ENCODE data around the gene POLR3B.
"Not testable (repeated sequence)": the region's sequence is repeated elsewhere in the genome, so short reads cannot be mapped to it uniquely, and the experiment has no call there.

Gene POLR3B

GRCh38 chr12:106357549-106358395, at the start of gene POLR3B:
POLR3B (plus strand) TSS chr12:106357748; CDS start chr12:106357880, 132 bp downstream.
- peak within 1 kb of the TSS; percentile 39 to 94 (median 90) for H3K27ac ChIP-seq
- H3K4me3 ChIP-seq: peak within 1 kb of the TSS; percentile 46 to 78 (median 57)

DNA sequence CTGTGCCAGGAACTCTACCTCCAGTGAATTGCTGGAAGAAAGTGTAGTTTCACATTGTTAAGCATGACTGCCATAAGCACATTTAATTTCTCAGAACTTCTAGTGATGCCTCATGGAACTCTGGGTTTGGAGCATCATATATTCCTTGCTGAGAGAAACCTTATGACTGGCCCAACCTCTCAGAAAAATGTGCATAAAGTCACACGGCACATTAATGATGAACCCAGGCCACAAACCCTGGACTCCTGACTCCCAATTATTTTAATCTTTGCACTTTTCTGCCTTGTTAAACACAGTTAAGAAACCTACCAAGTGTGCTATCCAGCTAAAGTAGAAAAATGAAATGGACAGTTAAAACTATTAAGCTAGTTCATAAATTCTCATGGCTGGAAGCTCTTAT, 49.4 kb upstream of the POLR3B start:
- H3K27ac ChIP-seq: no peak overlapping the region
- no peak overlapping the region for H3K4me3 ChIP-seq

GRCh38 chr12:106308611-106309010, 48.9 kb upstream of the POLR3B start:
- H3K4me3 ChIP-seq: no peak overlapping the region
- no peak overlapping the region for H3K27ac ChIP-seq

DNA sequence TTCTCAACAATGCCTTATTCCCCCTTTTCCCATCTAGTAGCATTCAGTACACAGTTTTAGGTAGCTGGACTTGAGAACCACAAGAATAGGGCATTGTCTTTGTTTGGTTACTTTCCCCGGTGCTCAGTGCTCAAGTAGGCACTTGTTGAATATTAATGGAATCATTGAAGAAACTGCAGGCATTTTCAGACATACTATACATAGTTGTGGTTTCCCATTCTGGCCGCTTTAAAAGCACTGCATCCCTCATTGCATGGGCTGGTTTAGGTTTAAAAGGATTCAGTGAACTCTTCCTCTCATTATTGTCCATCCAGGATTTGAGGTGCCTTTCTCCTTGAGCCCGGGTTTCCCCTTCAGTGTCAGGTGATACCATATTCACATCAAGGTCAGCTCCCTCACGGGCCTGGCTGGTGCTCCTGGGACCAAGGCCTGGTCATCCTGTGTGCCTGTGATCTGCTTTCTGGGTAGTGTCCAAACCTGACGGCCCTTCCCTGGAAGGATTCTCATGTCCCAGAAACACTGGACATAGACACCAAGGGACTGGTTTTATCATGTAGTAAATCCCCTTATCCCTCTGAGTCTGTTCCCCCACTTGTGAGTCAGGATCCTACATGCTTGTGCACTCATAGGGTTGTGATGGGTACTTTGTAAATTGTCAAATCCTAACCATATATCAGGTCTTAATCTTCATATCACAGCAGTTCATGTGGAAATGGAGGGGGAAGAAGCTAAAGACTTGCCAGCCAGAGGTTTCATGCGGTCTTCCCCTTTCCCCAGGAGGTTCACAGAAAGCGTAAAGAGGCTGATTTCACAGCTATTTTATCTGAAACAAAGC, 47.7 kb upstream of the POLR3B start:
- peak overlapping the region in 3 of 21 experiments; percentile 5 to 28 (median 15) for H3K27ac ChIP-seq
- H3K4me3 ChIP-seq: no peak overlapping the region

DNA sequence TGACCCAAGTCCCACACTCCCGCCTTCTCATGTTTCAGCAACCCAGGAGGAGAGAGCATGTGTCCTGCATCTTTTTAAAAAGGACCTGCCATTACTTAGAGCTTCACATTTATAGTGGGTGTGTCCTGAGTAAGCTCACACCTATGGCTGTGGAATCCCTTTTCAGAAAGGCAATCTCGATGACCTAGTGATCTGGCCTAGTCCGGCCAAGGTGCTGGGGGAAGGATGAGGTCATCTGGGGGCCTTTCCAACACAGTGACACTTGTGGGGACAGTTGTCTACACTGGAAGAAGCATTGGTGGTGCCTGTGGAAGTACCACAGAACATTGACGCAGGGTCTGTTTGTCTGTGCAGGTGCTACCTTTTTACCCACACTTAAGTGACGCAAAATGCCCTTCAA, 46.9 kb upstream of the POLR3B start:
- H3K27ac ChIP-seq: peak overlapping the region in 1 of 21 experiments; percentile 17

GRCh38 chr12:106311139-106311538, 46.4 kb upstream of the POLR3B start:
- Histone ChIP-seq H3K27ac (peak overlapping the region in 1 of 21 experiments; percentile 17), H3K4me3 (no peak overlapping the region)

More for the DNA sequence above, 46.9 kb upstream of the POLR3B start:
- no peak overlapping the region for H3K4me3 ChIP-seq

GRCh38 chr12:106313413-106313812, 44.1 kb upstream of the POLR3B start:
- H3K4me3 ChIP-seq: not testable (repeated sequence)

DNA sequence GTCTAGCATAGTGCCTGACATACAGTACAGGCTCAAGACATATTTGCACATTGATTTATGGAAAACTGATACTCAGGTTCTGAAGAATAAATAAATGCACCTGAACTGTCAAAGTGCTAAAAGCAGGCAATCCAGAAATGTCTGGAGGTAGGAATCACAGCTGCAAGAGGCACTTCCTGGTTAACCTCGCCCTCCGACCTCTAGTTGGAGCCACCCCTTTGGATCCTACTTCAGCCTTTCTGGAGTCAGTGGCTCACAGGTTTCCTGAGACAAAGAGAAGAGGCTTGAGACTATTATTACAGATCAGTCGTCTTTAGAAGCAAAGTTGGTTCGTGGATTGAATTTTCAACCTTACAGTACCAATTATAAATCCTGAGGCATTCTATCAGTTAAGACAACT, 42.0 kb upstream of the POLR3B start:
- H3K4me3 ChIP-seq: no peak overlapping the region
- H3K27ac ChIP-seq: peak overlapping the region in 1 of 21 experiments; percentile 11

More at GRCh38 chr12:106313413-106313812, 44.1 kb upstream of the POLR3B start:
- H3K27ac ChIP-seq: not testable (repeated sequence)

- no peak overlapping the region for H3K27ac ChIP-seq
Measured at GRCh38 chr12:106317406-106318082, 40.0 kb upstream of the POLR3B start.

GRCh38 chr12:106321139-106321850, 36.3 kb upstream of the POLR3B start:
- Histone ChIP-seq H3K4me3 (no peak overlapping the region), H3K27ac (no peak overlapping the region)

More at GRCh38 chr12:106317406-106318082, 40.0 kb upstream of the POLR3B start:
- no peak overlapping the region for H3K4me3 ChIP-seq

DNA sequence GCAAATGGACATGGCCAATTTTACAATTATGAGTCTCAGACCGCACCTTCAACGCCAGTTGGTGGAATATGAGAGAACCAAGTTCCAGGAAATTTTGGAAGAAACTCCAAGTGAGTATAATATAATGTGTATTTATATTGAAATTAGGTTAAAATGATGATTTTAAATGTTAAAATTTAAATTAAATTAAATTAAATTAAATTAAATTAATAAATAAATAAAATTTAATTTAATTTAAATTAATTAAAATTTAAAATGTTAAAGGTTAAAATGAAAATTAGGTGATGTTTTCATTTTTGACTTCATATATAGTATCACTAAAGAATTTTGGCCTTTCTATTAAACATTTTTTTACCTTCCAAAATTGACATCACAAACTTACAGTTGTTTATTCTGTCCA, 34.0 kb upstream of the POLR3B start:
- Histone ChIP-seq H3K4me3 (no peak overlapping the region), H3K27ac (no peak overlapping the region)

DNA sequence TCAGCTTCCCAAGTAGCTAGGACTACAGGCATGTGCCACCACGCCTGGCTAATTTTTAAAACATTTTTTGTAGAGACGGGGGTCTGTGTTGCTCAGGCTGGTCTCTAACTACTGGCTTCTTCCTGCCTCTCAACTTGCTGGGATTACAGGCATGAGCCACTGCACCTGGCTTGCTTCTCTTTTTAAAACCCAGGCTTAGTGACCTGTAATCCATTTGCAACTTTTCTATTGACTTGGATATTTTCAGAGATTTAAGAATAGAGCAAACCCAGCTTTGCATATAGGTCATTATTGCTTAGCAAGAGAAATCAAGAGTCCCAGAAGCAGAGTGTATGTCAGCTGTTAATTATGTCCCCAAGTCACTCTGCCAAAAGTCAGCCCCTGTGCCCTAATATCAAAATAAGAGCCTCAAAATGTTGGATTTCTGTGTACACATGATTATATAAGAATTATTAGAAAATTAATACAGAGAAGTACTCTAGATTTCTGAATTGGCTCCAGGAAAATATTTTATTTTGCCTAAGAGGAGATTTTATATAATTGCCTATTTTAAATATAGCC, 30.2 kb upstream of the POLR3B start:
- Histone ChIP-seq H3K4me3 (no peak overlapping the region), H3K27ac (no peak overlapping the region)

GRCh38 chr12:106328735-106329134, 28.8 kb upstream of the POLR3B start:
- H3K27ac ChIP-seq: peak overlapping the region in 5 of 21 experiments; percentile 6 to 44 (median 21)
- no peak overlapping the region for H3K4me3 ChIP-seq

DNA sequence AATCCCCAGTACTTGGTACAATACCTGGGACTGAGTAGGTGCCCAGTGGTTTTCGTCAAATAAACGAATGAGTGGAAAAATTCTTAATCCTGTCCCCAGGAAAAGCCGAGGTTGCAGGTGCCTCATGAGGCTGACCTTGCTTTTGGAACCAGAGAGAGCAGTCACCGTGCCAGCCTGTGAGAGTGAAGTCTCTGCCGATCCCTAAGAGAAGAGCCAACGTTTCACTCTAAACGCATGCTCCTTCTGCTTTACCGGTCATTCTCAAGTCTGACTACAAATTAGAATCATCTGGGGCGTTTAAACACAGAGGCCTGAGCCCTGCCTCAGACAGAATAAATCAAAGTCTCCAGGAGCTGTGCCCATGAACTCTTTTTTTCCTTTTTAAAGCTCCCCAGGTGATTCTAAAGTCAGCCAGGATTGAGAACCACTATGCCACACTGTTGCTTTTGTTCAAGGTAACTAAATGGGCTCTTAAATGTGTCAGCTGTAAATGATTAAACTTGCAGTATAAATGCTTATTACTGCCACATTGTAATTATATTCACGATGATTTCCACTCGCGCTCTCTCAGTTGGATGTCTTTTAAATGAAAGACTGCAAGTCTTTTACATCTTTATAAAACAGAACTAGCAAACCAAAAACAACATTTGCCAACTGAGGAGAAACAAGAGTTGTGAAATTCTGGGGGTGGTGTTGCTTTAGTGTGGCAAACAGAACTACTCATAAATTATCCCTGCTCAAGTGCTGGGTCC, 28.1 kb upstream of the POLR3B start:
- Histone ChIP-seq H3K27ac (peak overlapping the region in 7 of 21 experiments; percentile 1 to 63 (median 28)), H3K4me3 (no peak overlapping the region)

- no peak overlapping the region for H3K4me3 ChIP-seq
- H3K27ac ChIP-seq: no peak overlapping the region
Measured at GRCh38 chr12:106331599-106331998, 25.9 kb upstream of the POLR3B start.

DNA sequence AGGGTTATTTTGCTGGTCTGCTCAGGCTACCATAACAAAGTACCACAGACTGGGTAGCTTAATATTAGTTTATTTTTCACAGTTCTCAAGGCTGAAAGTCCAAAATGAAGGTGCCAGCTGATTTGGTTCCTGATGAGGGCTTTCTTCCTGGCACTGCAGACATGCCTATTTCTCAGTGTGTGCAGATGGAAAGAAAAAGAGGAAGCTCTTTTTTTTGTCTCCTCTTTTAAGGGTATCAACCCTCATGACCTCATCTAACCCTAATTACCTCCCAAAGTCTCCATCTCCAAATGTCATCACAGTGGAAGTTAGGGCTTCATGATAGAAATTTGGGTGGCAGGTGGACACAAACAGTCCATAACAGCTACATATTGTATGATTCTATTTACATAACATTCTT, 25.0 kb upstream of the POLR3B start:
- H3K27ac ChIP-seq: no peak overlapping the region
- no peak overlapping the region for H3K4me3 ChIP-seq

DNA sequence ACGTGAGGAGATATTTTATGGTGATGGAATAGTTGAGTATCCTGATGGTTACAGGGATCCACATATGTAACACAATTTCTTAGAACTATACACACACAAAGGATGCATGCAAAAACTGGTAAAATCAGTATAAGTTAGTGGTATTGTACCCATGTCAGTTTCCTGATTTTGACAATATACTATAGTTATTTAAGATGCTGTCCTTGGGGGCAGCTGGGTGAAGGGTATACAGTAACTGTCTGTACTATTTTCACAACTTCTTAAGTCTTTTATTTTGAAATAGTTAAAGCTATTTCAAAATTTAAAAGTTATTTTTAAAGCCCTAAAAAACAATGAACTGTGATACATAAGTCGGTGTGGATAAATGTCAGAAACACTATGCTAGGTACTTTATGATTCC, 24.5 kb upstream of the POLR3B start:
- Histone ChIP-seq H3K27ac (no peak overlapping the region), H3K4me3 (no peak overlapping the region)

DNA sequence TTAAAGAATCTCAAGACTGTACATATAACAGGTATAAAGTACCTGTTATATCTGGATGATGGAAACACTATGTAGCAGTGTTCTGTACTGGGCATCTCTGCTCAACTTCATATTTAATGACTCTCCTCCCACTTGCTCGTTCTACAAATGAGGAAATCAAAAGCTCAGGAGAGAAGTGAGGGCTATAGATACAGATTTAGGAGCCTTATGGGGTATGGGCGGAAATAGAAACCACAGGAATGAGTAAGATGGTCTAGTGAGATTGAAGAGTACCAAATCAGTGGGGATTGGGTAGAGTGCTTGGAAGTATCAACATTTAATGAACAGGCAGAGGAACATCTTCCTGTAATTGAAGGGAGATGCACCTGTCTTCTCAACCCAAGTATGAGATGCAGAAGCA, 23.8 kb upstream of the POLR3B start:
- Histone ChIP-seq H3K4me3 (no peak overlapping the region), H3K27ac (no peak overlapping the region)

Data from skin epidermis (tissue), 12 donors.